Activated T-cell treated with anti-CD3 and anti-CD28 coated beads for 24 hours (primary cell): ENCODE results near the gene DDX17.

Experiments used
- DNase-seq: peaks from one replicate; pipeline ENCODE4 v3.0.0-alpha.2; 2020; ENCODE audit warnings: low read depth

Gene DDX17

GRCh38 chr22:38465673-38466490, 40.2 kb downstream of the DDX17 start:
- DNase-seq, result no peak

GRCh38 chr22:38464992-38465672, 41.0 kb downstream of the DDX17 start:
- no peak for DNase-seq

GRCh38 chr22:38462960-38463784, 42.9 kb downstream of the DDX17 start:
- DNase-seq, result no peak

- peak; percentile 57 for DNase-seq
Measured at GRCh38 chr22:38461414-38462081, 44.6 kb downstream of the DDX17 start.

GRCh38 chr22:38461057-38461413, 45.1 kb downstream of the DDX17 start:
- DNase-seq, result no peak

GRCh38 chr22:38460426-38460840, 45.7 kb downstream of the DDX17 start:
- no peak for DNase-seq

GRCh38 chr22:38456841-38457699, 49.0 kb downstream of the DDX17 start:
- DNase-seq, result no peak

- no peak for DNase-seq
Measured at GRCh38 chr22:38456272-38456835, 49.8 kb downstream of the DDX17 start.

GRCh38 chr22:38455530-38456271, 50.4 kb downstream of the DDX17 start:
- DNase-seq, result no peak

GRCh38 chr22:38455076-38455529, 51.0 kb downstream of the DDX17 start, which contains the start of gene KCNJ4:
Gene KCNJ4 (minus strand): TSS chr22:38455199. CDS start chr22:38428132, 27,067 bp downstream.
- no peak for DNase-seq

GRCh38 chr22:38454353-38455075, 51.6 kb downstream of the DDX17 start:
- no peak for DNase-seq

- no peak for DNase-seq
Measured at GRCh38 chr22:38453996-38454352, 52.1 kb downstream of the DDX17 start.

- DNase-seq, result no peak
Measured at GRCh38 chr22:38453066-38453672, 52.9 kb downstream of the DDX17 start.

GRCh38 chr22:38452373-38453065, 53.6 kb downstream of the DDX17 start:
- DNase-seq, result no peak

- DNase-seq, result no peak
Measured at GRCh38 chr22:38451864-38452263, 54.2 kb downstream of the DDX17 start.

GRCh38 chr22:38451404-38451803, 54.7 kb downstream of the DDX17 start:
- no peak for DNase-seq

GRCh38 chr22:38450234-38450797, 55.8 kb downstream of the DDX17 start:
- DNase-seq, result no peak

GRCh38 chr22:38449776-38450175, 56.3 kb downstream of the DDX17 start:
- DNase-seq, result no peak
